GM19468 (cell line): ENCODE data around the gene FRMD3.

Experiments used
- ATAC-seq: cut with Tn5 transposase; IDR thresholded peaks from one replicate; pipeline ENCODE4 v1.9.1; 2021; ENCODE audit warnings: mild to moderate bottlenecking, moderate library complexity, moderate number of reproducible peaks; ENCODE audit not compliant: unreplicated experiment; ENCODE audit errors: extremely low read depth

Gene FRMD3

GRCh38 chr9:83441390-83441789 lies 96.8 kb downstream of the FRMD3 start:
- ATAC-seq: no peak

GRCh38 chr9:83440641-83441040 lies 97.6 kb downstream of the FRMD3 start:
- ATAC-seq: no peak

- ATAC-seq: no peak
Measured at GRCh38 chr9:83435301-83435700, 102.9 kb downstream of the FRMD3 start.

GRCh38 chr9:83434254-83434653 lies 103.9 kb downstream of the FRMD3 start:
- ATAC-seq: no peak

- ATAC-seq: no peak
Measured at GRCh38 chr9:83433846-83434245, 104.4 kb downstream of the FRMD3 start.

GRCh38 chr9:83432877-83433550 lies 105.2 kb downstream of the FRMD3 start:
- no peak for ATAC-seq

GRCh38 chr9:83432104-83432627 lies 106.0 kb downstream of the FRMD3 start:
- no peak for ATAC-seq

GRCh38 chr9:83431101-83432060 lies 106.8 kb downstream of the FRMD3 start:
- no peak for ATAC-seq

- ATAC-seq: no peak
Measured at GRCh38 chr9:83430681-83431080, 107.5 kb downstream of the FRMD3 start.

GRCh38 chr9:83429229-83429628 lies 109.0 kb downstream of the FRMD3 start:
- ATAC-seq: no peak

- ATAC-seq: no peak
Measured at GRCh38 chr9:83425240-83425639, 113.0 kb downstream of the FRMD3 start.

GRCh38 chr9:83424831-83425230 lies 113.4 kb downstream of the FRMD3 start:
- no peak for ATAC-seq

- ATAC-seq: no peak
Measured at GRCh38 chr9:83423815-83424707, 114.1 kb downstream of the FRMD3 start.

GRCh38 chr9:83422527-83422926 lies 115.7 kb downstream of the FRMD3 start:
- ATAC-seq: no peak

GRCh38 chr9:83420486-83420885 lies 117.7 kb downstream of the FRMD3 start:
- ATAC-seq: no peak

- no peak for ATAC-seq
Measured at GRCh38 chr9:83419961-83420360, 118.2 kb downstream of the FRMD3 start.

- no peak for ATAC-seq
Measured at GRCh38 chr9:83418283-83418682, 119.9 kb downstream of the FRMD3 start.

- no peak for ATAC-seq
Measured at GRCh38 chr9:83413367-83413766, 124.8 kb downstream of the FRMD3 start.

- no peak for ATAC-seq
Measured at GRCh38 chr9:83410701-83411100, 127.5 kb downstream of the FRMD3 start.

GRCh38 chr9:83406921-83407320 lies 131.3 kb downstream of the FRMD3 start:
- no peak for ATAC-seq
